ENCODE results near the gene SYTL5. TPM values are rescaled to one million over a fixed set of nuclear protein-coding genes. Genes with fewer than 3 reads are reported as not detected.

The SYTL5 gene
- polyA plus RNA-seq, 1 donor = 0.11 TPM

- no peak for DNase-seq (ENCODE audit: low read depth)
Observed at GRCh38 chrX:38018766-38019425, 12.5 kb downstream of the SYTL5 start.

GRCh38 chrX:38028300-38028699 is 21.9 kb downstream of the SYTL5 start:
- DNase-seq (ENCODE audit: low read depth) = no peak

- DNase-seq (ENCODE audit: low read depth) = no peak
Observed at GRCh38 chrX:38036466-38036865, 30.1 kb downstream of the SYTL5 start.

- DNase-seq (ENCODE audit: low read depth) = no peak
Observed at GRCh38 chrX:38038501-38038900, 32.1 kb downstream of the SYTL5 start.

GRCh38 chrX:38041237-38041636 is 34.9 kb downstream of the SYTL5 start:
- DNase-seq (ENCODE audit: low read depth) = no peak

- no peak for DNase-seq (ENCODE audit: low read depth)
Observed at GRCh38 chrX:38044701-38045100, 38.3 kb downstream of the SYTL5 start.

GRCh38 chrX:38045538-38046096 is 39.3 kb downstream of the SYTL5 start:
- DNase-seq (ENCODE audit: low read depth) = no peak

- DNase-seq (ENCODE audit: low read depth) = no peak
Observed at GRCh38 chrX:38048886-38049285, 42.5 kb downstream of the SYTL5 start.

GRCh38 chrX:38050806-38051205 is 44.5 kb downstream of the SYTL5 start:
- DNase-seq (ENCODE audit: low read depth) = no peak

GRCh38 chrX:38052096-38052495 is 45.7 kb downstream of the SYTL5 start:
- DNase-seq (ENCODE audit: low read depth) = no peak

- no peak for DNase-seq (ENCODE audit: low read depth)
Observed at GRCh38 chrX:38055170-38055847, 49.0 kb downstream of the SYTL5 start.

- no peak for DNase-seq (ENCODE audit: low read depth)
Observed at GRCh38 chrX:38060331-38060878, 54.1 kb downstream of the SYTL5 start.

GRCh38 chrX:38061335-38061734 is 55.0 kb downstream of the SYTL5 start:
- DNase-seq (ENCODE audit: low read depth) = no peak

- DNase-seq (ENCODE audit: low read depth) = no peak
Observed at GRCh38 chrX:38066934-38067333, 60.6 kb downstream of the SYTL5 start.

- DNase-seq (ENCODE audit: low read depth) = no peak
Observed at GRCh38 chrX:38069273-38069672, 62.9 kb downstream of the SYTL5 start.

GRCh38 chrX:38069991-38070390 is 63.6 kb downstream of the SYTL5 start:
- no peak for DNase-seq (ENCODE audit: low read depth)

- no peak for DNase-seq (ENCODE audit: low read depth)
Observed at GRCh38 chrX:38079463-38079862, 73.1 kb downstream of the SYTL5 start.

- no peak for DNase-seq (ENCODE audit: low read depth)
Observed at GRCh38 chrX:38080808-38081207, 74.5 kb downstream of the SYTL5 start.

GRCh38 chrX:38081909-38082308 is 75.6 kb downstream of the SYTL5 start:
- DNase-seq (ENCODE audit: low read depth) = no peak

- DNase-seq (ENCODE audit: low read depth) = no peak
Observed at GRCh38 chrX:38082309-38082708, 76.0 kb downstream of the SYTL5 start.

- DNase-seq (ENCODE audit: low read depth) = no peak
Observed at GRCh38 chrX:38085813-38086212, 79.5 kb downstream of the SYTL5 start.

GRCh38 chrX:38086451-38087215 is 80.3 kb downstream of the SYTL5 start:
- DNase-seq (ENCODE audit: low read depth) = no peak
